Measurements from ENCODE around the gene PLK2.

- TF ChIP-seq ZNF677 (tag by site-specific recombination; IDR thresholded peaks at IDR 0.05), result no peak
- TF ChIP-seq CTCF (tag by site-specific recombination; IDR thresholded peaks at IDR 0.05), result no peak
- TF ChIP-seq SALL2 (tag by site-specific recombination; IDR thresholded peaks at IDR 0.05; ENCODE audit: borderline replicate concordance), result no peak
Observed at GRCh38 chr5:58497921-58498320, 38.0 kb upstream of the PLK2 start.

Measured in HEK293 (cell line).